IMR-90 (cell line): ENCODE data around the gene BACH1. TPM values are rescaled to one million over a fixed set of nuclear protein-coding genes. Genes with fewer than 3 reads are reported as not detected.

Experiments used
- ATAC-seq: fragments of 200-7000 bp; cut with Tn5 transposase; 2 replicates; pipeline ENCODE4 v1.9.1; 2020; ENCODE audit warnings: low read depth, mild to moderate bottlenecking, moderate library complexity
- BruUV-seq: library from RNA; stranded (reverse); fragments of 400-500 nt; replicated peaks from 2 replicates; lab custom pipeline; 2021; lab: Mats Ljungman, UMichigan
- CTCF ChIA-PET: fragments of 300-600 bp; formaldehyde crosslinking; extraction: SDS; loops from one replicate; lab custom pipeline; 2021; ENCODE audit warnings: antibody characterized with exemption; lab: Yijun Ruan, JAX
- POLR2A ChIA-PET: fragments of 300-600 bp; sonication (Branson Sonifier 250); formaldehyde crosslinking; loops from one replicate; lab custom pipeline; 2022; ENCODE audit warnings: antibody characterized with exemption; ENCODE audit not compliant: unreplicated experiment; lab: Charles Lee
- DNase-seq: peaks from one replicate; pipeline ENCODE4 v3.0.0; 2013
- H2AFZ ChIP-seq: replicated peaks from 2 replicates; pipeline ENCODE3; 2013; ENCODE audit warnings: low read length, mild to moderate bottlenecking; ENCODE audit not compliant: poor library complexity
- H2AK5ac ChIP-seq: 2 replicates; pipeline ENCODE4 v1.6.1; 2013; ENCODE audit warnings: low read depth, low read length, inconsistent platforms
- H2AK9ac ChIP-seq: replicated peaks from 2 replicates; pipeline ENCODE3; 2013; ENCODE audit warnings: mild to moderate bottlenecking, low read depth, low read length, moderate library complexity; ENCODE audit not compliant: poor library complexity
- H2BK120ac ChIP-seq: 2 replicates; pipeline ENCODE4 v1.6.1; 2013; ENCODE audit warnings: low read depth, low read length, inconsistent platforms
- H2BK15ac ChIP-seq: 3 replicates; pipeline ENCODE4 v1.6.1; 2013; ENCODE audit warnings: low read depth, low read length, inconsistent platforms
- H2BK20ac ChIP-seq: 2 replicates; pipeline ENCODE4 v1.6.1; 2013; ENCODE audit warnings: low read depth, mild to moderate bottlenecking, inconsistent platforms, low read length, moderate library complexity
- H2BK5ac ChIP-seq: 2 replicates; pipeline ENCODE4 v1.6.1; 2013; ENCODE audit warnings: mild to moderate bottlenecking, low read depth, low read length, inconsistent platforms; ENCODE audit not compliant: poor library complexity, severe bottlenecking
- H3K14ac ChIP-seq: replicated peaks from 2 replicates; pipeline ENCODE4 v1.6.1; 2013; ENCODE audit warnings: low read depth, low read length, inconsistent platforms
- H3K18ac ChIP-seq: 2 replicates; pipeline ENCODE4 v1.6.1; 2013; ENCODE audit warnings: low read depth, low read length, control low read depth
- H3K23ac ChIP-seq: 2 replicates; pipeline ENCODE4 v1.6.1; 2013; ENCODE audit warnings: low read depth, low read length, inconsistent platforms
- H3K27ac ChIP-seq: 2 replicates; pipeline ENCODE4 v1.5.1; 2013; ENCODE audit warnings: mild to moderate bottlenecking, control low read depth, low read length; ENCODE audit not compliant: insufficient read depth
- H3K27me3 ChIP-seq: 2 replicates; pipeline ENCODE4 v1.6.1; 2013; ENCODE audit warnings: low read length; ENCODE audit not compliant: control insufficient read depth, insufficient read depth
- H3K36me3 ChIP-seq: 2 replicates; pipeline ENCODE4 v1.6.1; 2013; ENCODE audit warnings: low read length, mixed read lengths; ENCODE audit not compliant: control insufficient read depth, insufficient read depth
- H3K4ac ChIP-seq: 2 replicates; pipeline ENCODE4 v1.6.1; 2013; ENCODE audit warnings: low read depth, low read length, inconsistent platforms
- H3K4me1 ChIP-seq: 2 replicates; pipeline ENCODE4 v1.6.1; 2013; ENCODE audit warnings: low read length, mixed read lengths; ENCODE audit not compliant: control insufficient read depth, insufficient read depth
- H3K4me2 ChIP-seq: 2 replicates; pipeline ENCODE4 v1.6.1; 2013; ENCODE audit warnings: low read depth, mild to moderate bottlenecking, control low read depth, low read length, moderate library complexity
- H3K4me3 ChIP-seq: 2 replicates; pipeline ENCODE4 v1.5.1; 2013; ENCODE audit warnings: low read depth, mild to moderate bottlenecking, control low read depth, low read length, moderate library complexity; ENCODE audit not compliant: insufficient read depth
- H3K56ac ChIP-seq: 2 replicates; pipeline ENCODE4 v1.6.1; 2013; ENCODE audit warnings: low read length, inconsistent platforms; ENCODE audit not compliant: insufficient read depth; ENCODE audit errors: extremely low read depth
- H3K79me1 ChIP-seq, 2 experiments: 2 replicates each; pipeline ENCODE4 v1.6.1; 2013; ENCODE audit warnings: low read length in 2 of 2, inconsistent platforms in 1 of 2, low read depth in 1 of 2
- H3K9ac ChIP-seq: 2 replicates; pipeline ENCODE4 v1.6.1; 2013; ENCODE audit warnings: low read depth, low read length, control low read depth
- H3K9me1 ChIP-seq: 2 replicates; pipeline ENCODE4 v1.6.1; 2013; ENCODE audit warnings: low read length, inconsistent platforms; ENCODE audit not compliant: insufficient read depth
- H3K9me3 ChIP-seq: 2 replicates; pipeline ENCODE4 v1.6.1; 2013; ENCODE audit warnings: low read length; ENCODE audit not compliant: control insufficient read depth, insufficient read depth
- H4K20me1 ChIP-seq: 2 replicates; pipeline ENCODE4 v1.6.1; 2013; ENCODE audit warnings: low read length, inconsistent platforms; ENCODE audit not compliant: insufficient read depth
- H4K5ac ChIP-seq: 2 replicates; pipeline ENCODE4 v1.6.1; 2013; ENCODE audit warnings: mild to moderate bottlenecking, low read depth, low read length, control low read depth
- H4K8ac ChIP-seq, 2 experiments: 2 replicates each; pipeline ENCODE4 v1.6.1; 2013; ENCODE audit warnings: low read depth in 2 of 2, low read length in 2 of 2, control low read depth in 1 of 2, inconsistent platforms in 1 of 2
- H4K91ac ChIP-seq: 2 replicates; pipeline ENCODE4 v1.6.1; 2013; ENCODE audit warnings: low read depth, low read length, inconsistent platforms; ENCODE audit not compliant: insufficient read depth
- CTCF ChIP-seq: conservative IDR thresholded peaks from 2 replicates; pipeline ENCODE4 v1.5.1; 2012; ENCODE audit warnings: mild to moderate bottlenecking, low read depth, low read length, improper control_type of control experiment
- POLR2A ChIP-seq: IDR thresholded peaks from 2 replicates; pipeline ENCODE4 v1.6.1; 2012; ENCODE audit warnings: mild to moderate bottlenecking, low read depth, low read length
- WGBS, 2 experiments: methylation state at CpG; one replicate each; pipeline versions ENCODE4 v1.1.5 to v1.1.7; 2013; ENCODE audit warnings: missing lambda C conversion rate in 2 of 2; ENCODE audit not compliant: insufficient read length in 1 of 2; ENCODE audit errors: extremely low coverage in 2 of 2; 5-methylcytosine and 5-hydroxymethylcytosine counted together
- dilution Hi-C: fragments of 300-500 bp; cut with HindIII; formaldehyde crosslinking; loops from one replicate; pipeline ENCODE4 v1.14.3; 2018; ENCODE audit warnings: low sequenced_read_pairs; ENCODE audit not compliant: unreplicated experiment
- in situ Hi-C: fragments of 300-500 bp; cut with MboI; formaldehyde crosslinking; loops from 3 replicates; pipeline ENCODE4 v1.14.3; 2019; ENCODE audit warnings: low sequenced_read_pairs, inconsistent platforms, mixed read lengths
- intact Hi-C: fragments of 100-400 bp; cut with micrococcal nuclease; formaldehyde crosslinking; loops from 2 replicates; pipeline ENCODE4 v1.10.0; 2022
- polyA plus RNA-seq, 3 experiments: library from polyadenylated mRNA; depleted of rRNA; stranded (reverse); fragments of >200 nt; gene quantifications; 2 replicates each; pipeline ENCODE4 v1.2.3, GENCODE V29; 2012; ENCODE audit warnings: low replicate concordance in 1 of 3
- total RNA-seq: library from RNA; depleted of rRNA; stranded (reverse); fragments of >200 nt; gene quantifications from 2 replicates; pipeline ENCODE4 v1.2.3, GENCODE V29; 2012

BACH1 gene
- total and polyA plus RNA-seq, 2 of the 4 experiments (the other 2 are of a cell fraction) = 23.1 to 108 TPM

DNA sequence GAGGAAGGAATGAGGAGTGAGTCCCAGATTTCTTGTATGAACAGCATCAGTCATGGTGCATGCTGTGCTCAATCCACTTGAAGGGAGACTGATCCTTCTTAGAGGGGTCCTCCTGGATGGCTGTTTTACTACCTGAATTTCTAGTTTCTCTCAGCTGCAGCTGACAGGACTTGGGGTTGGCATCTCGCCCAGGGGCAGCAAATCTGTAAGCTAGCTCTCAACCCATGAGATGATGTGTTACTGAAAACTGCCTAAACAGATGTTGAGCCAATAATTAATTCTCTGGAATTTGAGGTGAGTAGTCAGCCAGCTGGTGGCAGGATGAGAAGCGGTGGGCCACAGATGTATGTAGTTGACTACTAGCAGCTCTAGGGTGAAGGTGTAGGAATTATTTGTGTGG lies 19.6 kb downstream of the BACH1 start:
- ATAC-seq = peak; percentile 19; the same call in 1 of the 2 replicates
- dilution Hi-C loops = no loop called here

More for the DNA sequence above, 19.6 kb downstream of the BACH1 start:
- no peak overlapping the region for H3K9ac ChIP-seq
- no peak overlapping the region for H2AK9ac ChIP-seq
- H2BK5ac ChIP-seq = peak overlapping the region; percentile 2
- no peak overlapping the region for H2BK15ac ChIP-seq
- no peak overlapping the region for H3K27ac ChIP-seq
- H2AK5ac ChIP-seq = no peak overlapping the region
- H3K27me3 ChIP-seq = no peaks in the 10 kb centered on the region
- POLR2A ChIA-PET = interaction anchor here (0.6 kb wide), 2 partner anchors 170 to 228 kb away, joined by 3 read pairs; no protein-coding TSS in a partner anchor
- peaks cover 31% of the 10 kb centered on the region for H3K9me1 ChIP-seq
- H3K4me3 ChIP-seq = no peak overlapping the region
- peak; percentile 52 for DNase-seq
- H3K36me3 ChIP-seq = peaks cover 18% of the 10 kb centered on the region
- H3K56ac ChIP-seq = no peak overlapping the region
- H2AFZ ChIP-seq = no peak overlapping the region
- peaks cover 2 to 81% of the 10 kb centered on the region in 2 experiments; a peak in 2 of 4 replicates for H3K79me1 ChIP-seq
- intact Hi-C loops = loop anchor here (10.0 kb wide), 1 partner anchor 396 kb away; no protein-coding TSS in a partner anchor
- H4K8ac ChIP-seq = no peak overlapping the region
- H3K4me1 ChIP-seq = peaks cover 24% of the 10 kb centered on the region
- peak overlapping the region; percentile 53; the same call in 1 of the 2 replicates for H3K14ac ChIP-seq
- H3K4me2 ChIP-seq = no peak overlapping the region
- H2BK120ac ChIP-seq = no peak overlapping the region
- in situ Hi-C loops = no loop called here
- CTCF ChIA-PET = interaction anchor here (1.0 to 1.4 kb wide), 4 partner anchors 17 to 154 kb away, joined by 3 to 4 read pairs (median 4); no protein-coding TSS in a partner anchor
- H3K18ac ChIP-seq = no peak overlapping the region
- no peak overlapping the region for H2BK20ac ChIP-seq
- no peak overlapping the region for H4K5ac ChIP-seq
- no peak overlapping the region for H3K4ac ChIP-seq
- peaks cover 97% of the 10 kb centered on the region for H4K20me1 ChIP-seq
- no TSS peak for BruUV-seq
- TF ChIP-seq POLR2A = 0 out of 2 replicates have a peak, but pooled peaks have one; percentile 10
- no peak for TF ChIP-seq CTCF
- WGBS, 2 experiments = 100% methylated on average over 1 of the region's 2 CpGs; no CpG with 5 or more reads in 1 of the 2 experiments
- no peak overlapping the region for H3K23ac ChIP-seq
- H3K9me3 ChIP-seq = no peaks in the 10 kb centered on the region
- H4K91ac ChIP-seq = no peak overlapping the region
